Retinal pigment epithelial cell (primary cell): Measurements from ENCODE around the gene SLC6A9.
A peak's percentile ranks its signal among the peaks of the same experiment; 100 is the strongest.

ENCODE experiments used
- DNase-seq: peaks from one replicate; pipeline ENCODE4 v3.0.0-alpha.2; 2010; ENCODE audit warnings: low read depth
- H3K4me3 ChIP-seq: 2 replicates; pipeline ENCODE4 v1.5.1; 2011; ENCODE audit warnings: mild to moderate bottlenecking, low read length, control low read depth, moderate library complexity
- CTCF ChIP-seq: conservative IDR thresholded peaks from 2 replicates; pipeline ENCODE4 v1.5.1; 2011; ENCODE audit warnings: low read depth, low read length, control low read depth, inconsistent platforms

Gene SLC6A9

GRCh38 chr1:43980255-43981134 is 50.8 kb downstream of the SLC6A9 start:
- peak overlapping the region; percentile 54 for H3K4me3 ChIP-seq
- no peak for TF ChIP-seq CTCF
- DNase-seq = no peak

GRCh38 chr1:43979528-43980254 is 51.6 kb downstream of the SLC6A9 start:
- no peak for DNase-seq

GRCh38 chr1:43979261-43979527 is 52.1 kb downstream of the SLC6A9 start:
- no peak for DNase-seq
- H3K4me3 ChIP-seq = peak overlapping the region; percentile 54
- TF ChIP-seq CTCF = no peak

More at GRCh38 chr1:43979528-43980254, 51.6 kb downstream of the SLC6A9 start:
- peak overlapping the region; percentile 54 for H3K4me3 ChIP-seq
- TF ChIP-seq CTCF = no peak

- DNase-seq = no peak
- TF ChIP-seq CTCF = no peak
- peak within 1 kb of the TSS; percentile 69 for H3K4me3 ChIP-seq
Measured at GRCh38 chr1:43978551-43979260, 52.6 kb downstream of the SLC6A9 start, which contains the start of gene B4GALT2. TSS of gene B4GALT2 (plus strand) at chr1:43979210. CDS start at chr1:43981161, 1,951 bp downstream.

- H3K4me3 ChIP-seq = no peak overlapping the region
- no peak for TF ChIP-seq CTCF
- no peak for DNase-seq
Measured at GRCh38 chr1:43978264-43978550, 53.1 kb downstream of the SLC6A9 start.

- TF ChIP-seq CTCF = no peak
- no peak overlapping the region for H3K4me3 ChIP-seq
- no peak for DNase-seq
Measured at GRCh38 chr1:43977376-43978263, 53.6 kb downstream of the SLC6A9 start.
